GM12875 (cell line): ENCODE results near the gene RTL5.

ENCODE experiments used
- H3K4me3 ChIP-seq: one replicate; pipeline ENCODE4 v1.5.1; 2011; ENCODE audit warnings: low read depth, low read length, control low read depth
- CTCF ChIP-seq: IDR thresholded peaks from 2 replicates; pipeline ENCODE4 v1.5.1; 2011; ENCODE audit warnings: low read depth, mild to moderate bottlenecking, control low read depth, inconsistent platforms, low read length, moderate library complexity, borderline replicate concordance; ENCODE audit not compliant: insufficient read depth

Gene RTL5

GRCh38 chrX:72102126-72102525, 29.6 kb downstream of the RTL5 start:
- H3K4me3 ChIP-seq: no peak overlapping the region
- no peak for TF ChIP-seq CTCF

- no peak for TF ChIP-seq CTCF
- H3K4me3 ChIP-seq: no peak overlapping the region
Observed at GRCh38 chrX:72101597-72102037, 30.1 kb downstream of the RTL5 start.

DNA sequence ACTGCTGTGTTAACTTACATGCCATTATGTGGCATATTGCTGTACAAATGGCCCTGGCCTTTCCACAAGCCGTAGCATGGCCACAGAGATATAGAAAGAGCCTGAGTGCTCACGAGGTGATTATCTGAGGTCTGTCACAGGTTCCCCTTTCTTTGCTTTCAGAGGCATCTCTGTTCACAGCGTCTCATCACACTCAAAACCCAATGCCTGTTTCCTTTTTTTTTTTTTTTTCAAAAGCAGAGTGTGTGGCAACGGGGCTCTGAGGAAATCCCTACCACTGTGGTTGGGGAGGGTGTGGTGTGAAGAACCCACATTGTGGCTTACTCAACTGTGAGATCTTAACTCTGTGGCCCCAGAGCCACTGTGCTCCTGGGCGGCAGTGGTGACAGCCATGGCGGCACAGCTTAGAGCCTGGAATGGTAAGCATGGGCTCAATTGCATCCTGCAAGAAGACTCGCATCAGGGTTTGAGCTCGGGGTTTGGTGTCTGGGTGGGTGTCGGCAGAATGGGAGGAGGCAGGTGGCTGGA, 30.8 kb downstream of the RTL5 start:
- no peak overlapping the region for H3K4me3 ChIP-seq
- no peak for TF ChIP-seq CTCF

GRCh38 chrX:72100051-72100755, 31.5 kb downstream of the RTL5 start:
- no peak overlapping the region for H3K4me3 ChIP-seq
- TF ChIP-seq CTCF: no peak

DNA sequence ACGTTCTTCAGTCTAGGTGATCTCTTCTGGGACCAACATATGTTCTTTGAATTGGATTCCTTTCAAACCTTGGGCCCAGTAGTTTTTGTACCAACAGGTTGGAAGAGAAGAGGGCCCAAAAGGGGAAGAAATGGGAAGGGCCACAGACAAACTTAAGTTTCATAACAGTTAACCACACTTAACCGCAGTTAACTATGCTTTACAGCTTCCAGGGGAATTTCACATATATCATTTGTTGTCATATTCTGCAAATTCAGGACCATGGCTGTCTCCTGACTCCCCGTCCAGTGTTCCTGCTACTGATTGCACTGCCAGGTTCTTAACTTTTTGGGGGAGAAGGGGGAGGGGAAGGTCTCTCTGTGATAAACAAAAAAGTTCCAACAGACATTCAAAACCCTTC, 34.6 kb downstream of the RTL5 start:
- no peak for TF ChIP-seq CTCF
- H3K4me3 ChIP-seq: no peak overlapping the region

GRCh38 chrX:72095370-72095769, 36.3 kb downstream of the RTL5 start:
- no peak overlapping the region for H3K4me3 ChIP-seq
- no peak for TF ChIP-seq CTCF

DNA sequence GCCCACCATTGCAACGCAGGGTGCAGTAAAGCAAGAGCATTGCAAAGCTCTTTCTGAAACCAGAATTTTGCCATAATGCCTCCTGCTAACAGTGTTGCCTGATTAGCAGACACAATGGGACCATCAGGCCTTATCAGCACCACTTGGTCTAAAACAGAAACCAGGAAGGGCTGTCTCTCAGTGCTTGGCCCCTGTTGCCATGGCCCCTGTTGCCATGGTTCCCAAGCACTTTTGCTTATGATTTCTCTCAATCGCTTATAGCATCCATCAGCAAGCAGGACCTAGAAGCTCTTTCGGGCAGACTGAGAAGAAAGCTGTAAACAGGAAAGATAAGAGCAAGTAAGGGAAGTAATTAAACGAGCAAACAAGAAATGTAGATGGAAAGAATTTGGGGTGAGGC, 36.8 kb downstream of the RTL5 start:
- TF ChIP-seq CTCF: no peak

More for the DNA sequence above, 36.8 kb downstream of the RTL5 start:
- H3K4me3 ChIP-seq: no peak overlapping the region
